Upper lobe of left lung (tissue), 6 donors: Measurements from ENCODE around the gene ANKIB1. TPM values are rescaled to one million over a fixed set of nuclear protein-coding genes. Genes with fewer than 3 reads are reported as not detected.

Source experiments
- ATAC-seq, 2 donors: fragments of 200-7000 bp; cut with Tn5 transposase; one replicate each; pipeline ENCODE4 v1.9.1; 2022; ENCODE audit warnings: mild to moderate bottlenecking in 2 of 2, moderate library complexity in 2 of 2; ENCODE audit not compliant: low FRiP score in 2 of 2
- DNase-seq, 2 donors: peaks; one replicate each; pipeline ENCODE4 v3.0.0-alpha.2; 2019 to 2020
- H3K27ac ChIP-seq, 4 donors: fragments of 200-600 bp; sonication (generic); one replicate each; pipeline ENCODE4 v1.5.1; 2016 to 2019
- H3K27me3 ChIP-seq, 4 donors: fragments of 200-600 bp; sonication (generic); one replicate each; pipeline ENCODE4 v1.5.1; 2017 to 2019
- H3K36me3 ChIP-seq, 4 donors: fragments of 200-600 bp; sonication (generic); one replicate each; pipeline ENCODE4 v1.5.1; 2016 to 2019
- H3K4me1 ChIP-seq, 4 donors: fragments of 200-600 bp; sonication (generic); one replicate each; pipeline ENCODE4 v1.5.1; 2018 to 2019
- H3K4me3 ChIP-seq, 4 donors: fragments of 200-600 bp; sonication (generic); one replicate each; pipeline ENCODE4 v1.5.1; 2017 to 2019; ENCODE audit warnings: mild to moderate bottlenecking in 2 of 4, moderate library complexity in 1 of 4
- H3K9me3 ChIP-seq, 4 donors: fragments of 200-600 bp; sonication (generic); one replicate each; pipeline ENCODE4 v1.5.1; 2018 to 2019
- EP300 ChIP-seq, 4 donors: sonication (generic); formaldehyde crosslinking; IDR thresholded peaks; one replicate each; pipeline ENCODE4 v1.5.1; 2017; ENCODE audit warnings: antibody characterized with exemption in 4 of 4, control low read depth in 2 of 4
- POLR2A ChIP-seq, 4 donors: fragments of 450-650 bp; IDR thresholded peaks; one replicate each; pipeline ENCODE4 v1.5.1; 2016 to 2017; ENCODE audit warnings: antibody characterized with exemption in 4 of 4, mild to moderate bottlenecking in 2 of 4
- POLR2AphosphoS5 ChIP-seq, 2 donors: sonication (generic); formaldehyde crosslinking; IDR thresholded peaks; one replicate each; pipeline ENCODE4 v1.5.1; 2017; ENCODE audit warnings: antibody characterized with exemption in 2 of 2
- WGBS, 2 donors: methylation state at CpG; one replicate each; pipeline ENCODE4 v1.1.5; 2017 to 2018; 5-methylcytosine and 5-hydroxymethylcytosine counted together
- total RNA-seq, 6 donors: library from RNA; depleted of rRNA in 4 of 6; stranded (reverse); fragments of >200 nt in 4 of 6; gene quantifications; one replicate each; pipeline versions ENCODE4 v1.1.0 to v1.2.1, GENCODE V29; 2016 to 2021
- TF ChIP-seq, protein P1 (sequence below), 6 experiments: fragments of 450-650 bp in 4 of 6; fragments of 200-600 bp in 2 of 6; sonication (generic) in 2 of 6; IDR thresholded peaks; one replicate each; pipeline ENCODE4 v1.5.1; 2016 to 2019; ENCODE audit warnings: antibody characterized with exemption in 6 of 6
- donor health status: DM: no; HTN: no; CAD: no; lungs with moderate emphysema.
- donor health status: DM: no; HTN: yes; CAD: no; lungs with severe emphysema.

The ANKIB1 gene
- total RNA-seq, 6 donors from 2014 or later: 22.8 to 47.1 (median 40.9) TPM

DNA sequence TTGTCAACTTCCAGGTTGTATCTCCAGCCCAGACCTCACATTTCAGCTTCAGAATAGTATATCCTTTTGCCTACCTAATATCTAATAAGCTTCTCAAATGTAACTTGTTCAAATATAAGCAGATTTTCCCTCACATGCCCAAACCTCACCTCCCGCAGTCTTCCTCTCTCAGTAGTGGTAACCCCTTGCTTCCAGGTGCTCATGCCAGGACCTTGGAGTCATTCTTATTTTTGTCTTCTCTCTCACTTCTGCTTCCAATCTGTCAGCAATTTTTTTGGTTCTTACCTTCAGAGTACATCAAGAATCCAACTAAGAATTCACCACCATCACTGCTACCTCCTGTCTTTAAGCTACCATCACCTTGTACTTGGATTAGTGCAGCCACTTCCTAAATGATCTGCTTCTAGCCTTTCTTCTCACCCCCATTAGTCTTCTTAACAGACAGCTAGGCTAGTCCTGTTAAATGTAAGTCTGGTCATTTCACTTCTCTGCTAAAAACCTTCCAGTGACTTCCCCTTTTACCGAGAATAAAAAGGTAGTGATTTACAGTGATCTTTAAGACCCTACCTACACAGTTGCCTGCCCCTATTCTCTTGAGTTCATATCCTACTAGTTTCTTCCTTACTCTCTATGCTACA lies 14.0 kb downstream of the ANKIB1 start:
- no peaks in the 10 kb centered on the region for H3K4me1 ChIP-seq
- no peak for DNase-seq
- no peaks in the 10 kb centered on the region for H3K9me3 ChIP-seq
- no peaks in the 10 kb centered on the region for H3K36me3 ChIP-seq
- no peak for ATAC-seq
- WGBS, 2 donors: 87% methylated on average over 2 of the region's 2 CpGs
- no peak overlapping the region for H3K27ac ChIP-seq
- TF ChIP-seq, protein P1, sequence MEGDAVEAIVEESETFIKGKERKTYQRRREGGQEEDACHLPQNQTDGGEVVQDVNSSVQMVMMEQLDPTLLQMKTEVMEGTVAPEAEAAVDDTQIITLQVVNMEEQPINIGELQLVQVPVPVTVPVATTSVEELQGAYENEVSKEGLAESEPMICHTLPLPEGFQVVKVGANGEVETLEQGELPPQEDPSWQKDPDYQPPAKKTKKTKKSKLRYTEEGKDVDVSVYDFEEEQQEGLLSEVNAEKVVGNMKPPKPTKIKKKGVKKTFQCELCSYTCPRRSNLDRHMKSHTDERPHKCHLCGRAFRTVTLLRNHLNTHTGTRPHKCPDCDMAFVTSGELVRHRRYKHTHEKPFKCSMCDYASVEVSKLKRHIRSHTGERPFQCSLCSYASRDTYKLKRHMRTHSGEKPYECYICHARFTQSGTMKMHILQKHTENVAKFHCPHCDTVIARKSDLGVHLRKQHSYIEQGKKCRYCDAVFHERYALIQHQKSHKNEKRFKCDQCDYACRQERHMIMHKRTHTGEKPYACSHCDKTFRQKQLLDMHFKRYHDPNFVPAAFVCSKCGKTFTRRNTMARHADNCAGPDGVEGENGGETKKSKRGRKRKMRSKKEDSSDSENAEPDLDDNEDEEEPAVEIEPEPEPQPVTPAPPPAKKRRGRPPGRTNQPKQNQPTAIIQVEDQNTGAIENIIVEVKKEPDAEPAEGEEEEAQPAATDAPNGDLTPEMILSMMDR (IDR thresholded peaks at IDR 0.05): no peak
- no peak for TF ChIP-seq POLR2AphosphoS5 (IDR thresholded peaks at IDR 0.05)
- TF ChIP-seq POLR2A (IDR thresholded peaks at IDR 0.05): no peak
- TF ChIP-seq EP300 (IDR thresholded peaks at IDR 0.05): no peak
- no peak overlapping the region for H3K4me3 ChIP-seq
- no peaks in the 10 kb centered on the region for H3K27me3 ChIP-seq

DNA sequence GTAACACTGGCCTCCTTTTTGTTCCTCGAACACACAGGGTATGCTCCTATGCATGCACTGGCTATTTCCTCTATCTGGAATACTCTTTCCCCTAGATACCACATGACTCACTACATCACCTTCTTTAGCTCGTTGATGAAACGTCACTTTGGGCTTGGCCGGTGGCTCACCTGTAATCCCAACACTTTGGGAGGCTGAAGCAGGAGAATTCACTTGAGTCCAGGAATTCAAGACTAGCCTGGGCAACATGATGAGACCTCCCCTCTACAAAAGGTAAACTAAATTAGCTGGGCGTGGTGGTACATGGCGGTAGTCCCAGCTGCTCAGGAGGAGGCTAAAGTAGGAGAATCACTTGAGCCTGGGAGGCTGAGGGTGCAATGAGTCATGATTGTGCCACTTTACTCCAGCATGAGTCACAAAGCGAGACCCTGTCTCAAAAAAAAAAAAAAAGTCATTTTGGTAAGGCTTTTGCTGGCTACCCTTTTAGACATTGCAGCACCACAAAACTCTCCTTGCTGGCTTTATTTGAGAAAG lies 14.5 kb downstream of the ANKIB1 start:
- DNase-seq: peak in 1 of 2 donors; percentile 26

DNA sequence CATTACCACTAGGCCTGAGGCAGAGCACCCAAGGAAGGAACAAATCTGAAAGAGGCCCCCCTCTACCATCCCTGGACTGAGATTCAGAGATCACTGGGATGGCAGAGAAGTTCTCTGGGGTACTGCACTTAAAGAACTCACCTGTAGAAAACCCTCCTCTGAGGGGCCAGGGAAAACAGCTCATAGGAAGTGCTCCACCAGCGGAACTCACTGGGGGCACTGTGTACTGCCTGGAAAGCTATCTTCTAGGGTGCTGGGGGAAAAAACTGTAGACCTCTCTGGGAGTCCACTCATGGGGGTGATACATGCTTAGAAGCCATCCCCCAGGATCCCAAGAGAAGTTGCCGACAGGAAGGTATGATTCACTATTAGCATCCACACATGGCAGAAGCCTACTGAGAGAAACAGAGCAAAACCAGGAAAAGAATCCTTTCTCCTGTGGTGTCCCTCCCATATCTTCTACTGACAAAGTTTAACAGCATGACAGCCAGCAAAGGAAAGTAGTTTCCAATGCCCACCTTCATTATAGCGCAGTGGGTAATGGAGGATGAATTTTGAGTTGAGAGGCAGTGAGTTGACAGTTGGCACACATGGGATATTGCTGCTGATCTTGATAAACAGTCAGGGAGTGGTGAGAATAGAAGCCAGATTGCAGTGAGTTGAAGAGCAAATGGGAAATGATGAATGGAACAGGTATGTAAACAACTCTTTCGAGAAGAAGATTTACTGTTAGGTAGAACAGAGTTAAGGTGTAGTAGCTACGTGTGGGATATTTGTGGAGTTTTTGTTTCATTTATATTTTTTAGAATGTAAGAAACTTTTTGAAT lies 20.9 kb downstream of the ANKIB1 start:
- Histone ChIP-seq H3K4me1 (no peaks in the 10 kb centered on the region), H3K9me3 (no peaks in the 10 kb centered on the region), H3K27ac (no peak overlapping the region), H3K36me3 (no peaks in the 10 kb centered on the region), H3K4me3 (no peak overlapping the region), H3K27me3 (no peaks in the 10 kb centered on the region)
- no peak for TF ChIP-seq POLR2AphosphoS5 (IDR thresholded peaks at IDR 0.05)
- TF ChIP-seq, protein P1 (IDR thresholded peaks at IDR 0.05): no peak
- no peak for TF ChIP-seq EP300 (IDR thresholded peaks at IDR 0.05)
- TF ChIP-seq POLR2A (IDR thresholded peaks at IDR 0.05): no peak
- no peak for DNase-seq
- WGBS, 2 donors: 89 to 93% methylated on average over 5 of the region's 5 CpGs
- ATAC-seq: no peak

More for the DNA sequence above, 14.5 kb downstream of the ANKIB1 start:
- Histone ChIP-seq H3K4me1 (no peaks in the 10 kb centered on the region), H3K9me3 (no peaks in the 10 kb centered on the region), H3K4me3 (no peak overlapping the region), H3K27ac (no peak overlapping the region), H3K36me3 (no peaks in the 10 kb centered on the region), H3K27me3 (no peaks in the 10 kb centered on the region)
- no peak for TF ChIP-seq POLR2A (IDR thresholded peaks at IDR 0.05)
- no peak for TF ChIP-seq EP300 (IDR thresholded peaks at IDR 0.05)
- TF ChIP-seq POLR2AphosphoS5 (IDR thresholded peaks at IDR 0.05): no peak
- TF ChIP-seq, protein P1 (IDR thresholded peaks at IDR 0.05): no peak
- ATAC-seq: no peak
- WGBS, 2 donors: 70 to 77% methylated on average over 7 of the region's 7 CpGs

DNA sequence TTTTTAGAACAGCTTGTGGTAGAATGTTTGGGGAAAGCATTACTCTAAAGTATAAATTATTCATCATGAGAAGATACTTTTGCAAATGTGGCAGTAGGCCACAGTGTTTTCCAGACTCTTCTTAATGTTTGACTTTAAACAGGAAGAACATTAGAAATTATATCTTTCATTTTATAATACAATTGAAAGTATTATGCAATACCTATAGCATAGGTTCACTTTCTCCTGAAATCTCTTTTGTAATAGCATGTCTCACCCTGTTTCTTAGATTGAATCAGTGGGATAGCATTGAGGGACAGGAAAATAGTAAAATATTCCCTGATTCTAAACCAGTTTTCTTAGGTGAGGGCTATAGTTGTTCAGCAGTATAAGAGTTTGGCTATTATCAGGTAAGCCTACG lies 23.1 kb downstream of the ANKIB1 start:
- H3K27me3 ChIP-seq: no peaks in the 10 kb centered on the region
- ATAC-seq: no peak
- TF ChIP-seq, protein P1 (IDR thresholded peaks at IDR 0.05): no peak
- TF ChIP-seq POLR2A (IDR thresholded peaks at IDR 0.05) (no peak), EP300 (IDR thresholded peaks at IDR 0.05) (no peak), POLR2AphosphoS5 (IDR thresholded peaks at IDR 0.05) (no peak)
- H3K36me3 ChIP-seq: no peaks in the 10 kb centered on the region
- DNase-seq: no peak
- H3K9me3 ChIP-seq: no peaks in the 10 kb centered on the region
- no peak overlapping the region for H3K27ac ChIP-seq
- no peaks in the 10 kb centered on the region for H3K4me1 ChIP-seq
- WGBS, 2 donors: 97 to 100% methylated on average over 1 of the region's 1 CpG
- no peak overlapping the region for H3K4me3 ChIP-seq
